ENCODE data around the gene PITRM1.
"Not testable (repeated sequence)": the region's sequence is repeated elsewhere in the genome, so short reads cannot be mapped to it uniquely, and the experiment has no call there.

PITRM1 gene

DNA sequence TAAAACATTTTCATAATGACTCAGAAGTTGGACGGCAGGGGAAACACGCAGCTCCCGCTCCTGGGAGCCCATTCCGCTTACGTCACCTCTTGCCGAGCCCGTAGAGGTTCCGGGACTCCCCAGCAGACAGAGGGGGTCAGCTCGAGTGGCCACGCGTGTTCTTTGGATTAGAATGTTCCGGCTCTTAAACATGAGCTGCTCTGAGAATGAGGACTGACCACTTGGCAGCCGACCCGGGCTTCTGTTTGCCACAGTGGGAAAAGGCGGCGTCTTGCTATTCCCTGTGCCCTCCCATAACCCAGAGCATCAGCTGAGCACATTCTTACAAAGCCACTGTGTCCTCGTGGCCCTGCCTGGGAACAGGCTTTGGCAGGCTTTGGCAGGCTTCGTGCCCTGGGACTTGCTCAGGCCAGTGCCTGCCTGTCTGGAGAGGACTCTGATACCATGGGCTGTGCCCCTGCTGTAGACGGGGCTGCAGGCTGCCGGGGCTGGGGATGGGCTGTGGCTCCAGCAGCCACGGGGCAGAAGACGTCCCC, 65.1 kb downstream of the PITRM1 start:
- no peak for TF ChIP-seq EZH2 (IDR thresholded peaks at IDR 0.05; ENCODE audit: borderline replicate concordance, low read length)
- TF ChIP-seq, protein P1, sequence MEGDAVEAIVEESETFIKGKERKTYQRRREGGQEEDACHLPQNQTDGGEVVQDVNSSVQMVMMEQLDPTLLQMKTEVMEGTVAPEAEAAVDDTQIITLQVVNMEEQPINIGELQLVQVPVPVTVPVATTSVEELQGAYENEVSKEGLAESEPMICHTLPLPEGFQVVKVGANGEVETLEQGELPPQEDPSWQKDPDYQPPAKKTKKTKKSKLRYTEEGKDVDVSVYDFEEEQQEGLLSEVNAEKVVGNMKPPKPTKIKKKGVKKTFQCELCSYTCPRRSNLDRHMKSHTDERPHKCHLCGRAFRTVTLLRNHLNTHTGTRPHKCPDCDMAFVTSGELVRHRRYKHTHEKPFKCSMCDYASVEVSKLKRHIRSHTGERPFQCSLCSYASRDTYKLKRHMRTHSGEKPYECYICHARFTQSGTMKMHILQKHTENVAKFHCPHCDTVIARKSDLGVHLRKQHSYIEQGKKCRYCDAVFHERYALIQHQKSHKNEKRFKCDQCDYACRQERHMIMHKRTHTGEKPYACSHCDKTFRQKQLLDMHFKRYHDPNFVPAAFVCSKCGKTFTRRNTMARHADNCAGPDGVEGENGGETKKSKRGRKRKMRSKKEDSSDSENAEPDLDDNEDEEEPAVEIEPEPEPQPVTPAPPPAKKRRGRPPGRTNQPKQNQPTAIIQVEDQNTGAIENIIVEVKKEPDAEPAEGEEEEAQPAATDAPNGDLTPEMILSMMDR (IDR thresholded peaks at IDR 0.05; ENCODE audit: low read length) = no peak
- H3K4me2 ChIP-seq (ENCODE audit: low read length) = no peak overlapping the region
- no peaks in the 10 kb centered on the region for H3K9me3 ChIP-seq (ENCODE audit: low read length)
- H3K27ac ChIP-seq (ENCODE audit: low read depth, low read length, poor library complexity, severe bottlenecking) = no peak overlapping the region
- H3K4me3 ChIP-seq (ENCODE audit: low read depth, low read length, poor library complexity, severe bottlenecking) = no peak overlapping the region
- no peak overlapping the region for H2AFZ ChIP-seq (ENCODE audit: low read length)
- no peak overlapping the region for H3K9ac ChIP-seq (ENCODE audit: low read length)
- no peaks in the 10 kb centered on the region for H3F3A ChIP-seq (ENCODE audit: insufficient read depth, low read length)
- no peaks in the 10 kb centered on the region for H3K27me3 ChIP-seq (ENCODE audit: insufficient read depth, low read length)
- H3K36me3 ChIP-seq (ENCODE audit: insufficient read depth, low read length) = peaks cover 89% of the 10 kb centered on the region
- H4K20me1 ChIP-seq (ENCODE audit: insufficient read depth, low read length) = no peaks in the 10 kb centered on the region
- H3K9me2 ChIP-seq (ENCODE audit: low read depth, low read length) = no peaks in the 10 kb centered on the region
- no peaks in the 10 kb centered on the region for H3K79me2 ChIP-seq (ENCODE audit: insufficient read depth, low read length)
- peaks cover 19% of the 10 kb centered on the region for H3K4me1 ChIP-seq (ENCODE audit: insufficient read depth, low read length, severe bottlenecking)

DNA sequence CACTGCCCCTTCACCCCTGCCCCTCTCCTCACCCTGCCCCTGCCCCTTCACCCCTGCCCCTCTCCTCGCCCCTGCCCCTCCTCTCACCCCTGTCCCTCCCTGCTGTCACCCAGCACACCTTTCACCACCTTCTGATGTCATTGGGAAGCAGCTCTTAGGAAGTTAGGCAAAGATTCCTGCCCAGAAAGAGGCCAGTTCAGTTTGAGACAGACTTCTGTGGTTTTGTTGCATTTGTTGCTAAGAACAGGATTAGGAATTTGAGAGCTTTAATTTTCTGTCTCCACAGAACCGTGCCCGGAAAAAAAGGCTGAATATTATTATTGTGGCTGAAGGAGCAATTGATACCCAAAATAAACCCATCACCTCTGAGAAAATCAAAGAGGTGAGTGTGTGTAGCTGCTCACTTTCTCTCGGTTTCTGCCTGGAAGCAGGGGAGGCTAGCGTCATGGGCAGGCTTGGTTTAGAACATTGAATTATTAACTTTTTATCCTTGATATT, 65.6 kb downstream of the PITRM1 start:
- no peaks in the 10 kb centered on the region for H3K9me3 ChIP-seq (ENCODE audit: low read length)
- no peaks in the 10 kb centered on the region for H4K20me1 ChIP-seq (ENCODE audit: insufficient read depth, low read length)
- no peak overlapping the region for H3K4me3 ChIP-seq (ENCODE audit: low read depth, low read length, poor library complexity, severe bottlenecking)
- H3K79me2 ChIP-seq (ENCODE audit: insufficient read depth, low read length) = no peaks in the 10 kb centered on the region
- H3K4me1 ChIP-seq (ENCODE audit: insufficient read depth, low read length, severe bottlenecking) = peaks cover 17% of the 10 kb centered on the region
- no peaks in the 10 kb centered on the region for H3F3A ChIP-seq (ENCODE audit: insufficient read depth, low read length)
- no peaks in the 10 kb centered on the region for H3K27me3 ChIP-seq (ENCODE audit: insufficient read depth, low read length)
- no peak overlapping the region for H3K9ac ChIP-seq (ENCODE audit: low read length)
- no peak overlapping the region for H3K4me2 ChIP-seq (ENCODE audit: low read length)
- no peaks in the 10 kb centered on the region for H3K9me2 ChIP-seq (ENCODE audit: low read depth, low read length)
- no peak overlapping the region for H2AFZ ChIP-seq (ENCODE audit: low read length)
- TF ChIP-seq, protein P1 (IDR thresholded peaks at IDR 0.05; ENCODE audit: low read length) = no peak
- no peak for TF ChIP-seq EZH2 (IDR thresholded peaks at IDR 0.05; ENCODE audit: borderline replicate concordance, low read length)
- H3K36me3 ChIP-seq (ENCODE audit: insufficient read depth, low read length) = peaks cover 84% of the 10 kb centered on the region
- H3K27ac ChIP-seq (ENCODE audit: low read depth, low read length, poor library complexity, severe bottlenecking) = no peak overlapping the region

DNA sequence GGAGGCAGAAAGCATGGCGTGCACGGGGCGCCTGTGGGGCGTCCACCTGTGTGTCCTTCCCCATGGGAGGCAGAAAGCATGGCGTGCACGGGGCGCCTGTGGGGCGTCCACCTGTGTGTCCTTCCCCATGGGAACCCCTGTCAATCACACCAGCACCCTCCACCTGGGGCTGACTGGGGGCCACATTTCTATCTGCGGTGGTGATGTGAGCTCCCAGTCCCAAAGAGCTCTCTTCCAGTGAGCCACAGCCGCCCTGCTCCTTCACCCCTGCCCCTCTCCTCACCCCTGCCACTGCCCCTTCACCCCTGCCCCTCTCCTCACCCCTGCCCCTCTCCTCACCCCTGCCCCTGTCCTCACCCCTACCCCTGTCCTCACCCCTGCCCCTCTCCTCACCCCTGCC, 66.3 kb downstream of the PITRM1 start:
- H3K4me3 ChIP-seq (ENCODE audit: low read depth, low read length, poor library complexity, severe bottlenecking); H3K27ac ChIP-seq (ENCODE audit: low read depth, low read length, poor library complexity, severe bottlenecking); H3F3A ChIP-seq (ENCODE audit: insufficient read depth, low read length); H2AFZ ChIP-seq (ENCODE audit: low read length); H3K9ac ChIP-seq (ENCODE audit: low read length); H3K4me2 ChIP-seq (ENCODE audit: low read length); H3K9me3 ChIP-seq (ENCODE audit: low read length); H3K27me3 ChIP-seq (ENCODE audit: insufficient read depth, low read length); H3K9me2 ChIP-seq (ENCODE audit: low read depth, low read length); H4K20me1 ChIP-seq (ENCODE audit: insufficient read depth, low read length); H3K79me2 ChIP-seq (ENCODE audit: insufficient read depth, low read length): not testable (repeated sequence)
- Histone ChIP-seq H3K36me3 (ENCODE audit: insufficient read depth, low read length) (peaks cover 82% of the 10 kb centered on the region), H3K4me1 (ENCODE audit: insufficient read depth, low read length, severe bottlenecking) (peaks cover 10% of the 10 kb centered on the region)

DNA sequence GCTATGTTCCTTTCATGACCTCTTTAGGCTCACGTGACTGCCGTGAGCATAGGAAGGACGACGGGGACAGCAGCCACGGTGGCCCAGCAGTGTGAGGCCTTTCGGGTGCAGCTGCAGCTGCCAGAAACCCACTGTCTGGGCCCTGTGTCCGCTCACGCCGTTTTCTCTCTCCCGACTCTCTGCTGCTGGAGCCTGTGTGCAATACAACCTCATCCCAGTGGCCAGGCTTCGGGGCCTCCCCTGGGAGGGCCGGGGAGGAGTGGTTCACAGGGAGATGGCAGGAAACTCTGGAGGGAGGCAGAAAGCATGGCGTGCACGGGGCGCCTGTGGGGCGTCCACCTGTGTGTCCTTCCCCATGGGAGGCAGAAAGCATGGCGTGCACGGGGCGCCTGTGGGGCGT, 66.7 kb downstream of the PITRM1 start:
- Histone ChIP-seq H3K9me3 (ENCODE audit: low read length) (no peaks in the 10 kb centered on the region), H4K20me1 (ENCODE audit: insufficient read depth, low read length) (no peaks in the 10 kb centered on the region), H3K9me2 (ENCODE audit: low read depth, low read length) (no peaks in the 10 kb centered on the region), H3K27me3 (ENCODE audit: insufficient read depth, low read length) (no peaks in the 10 kb centered on the region), H3K4me3 (ENCODE audit: low read depth, low read length, poor library complexity, severe bottlenecking) (no peak overlapping the region), H3K9ac (ENCODE audit: low read length) (no peak overlapping the region), H3K79me2 (ENCODE audit: insufficient read depth, low read length) (no peaks in the 10 kb centered on the region), H3F3A (ENCODE audit: insufficient read depth, low read length) (no peaks in the 10 kb centered on the region), H3K4me1 (ENCODE audit: insufficient read depth, low read length, severe bottlenecking) (peaks cover 6% of the 10 kb centered on the region), H3K36me3 (ENCODE audit: insufficient read depth, low read length) (peaks cover 82% of the 10 kb centered on the region), H3K4me2 (ENCODE audit: low read length) (no peak overlapping the region), H3K27ac (ENCODE audit: low read depth, low read length, poor library complexity, severe bottlenecking) (no peak overlapping the region), H2AFZ (ENCODE audit: low read length) (no peak overlapping the region)
- TF ChIP-seq, protein P1 (IDR thresholded peaks at IDR 0.05; ENCODE audit: low read length) = no peak
- TF ChIP-seq EZH2 (IDR thresholded peaks at IDR 0.05; ENCODE audit: borderline replicate concordance, low read length) = no peak
